Naive thymus-derived CD8-positive, alpha-beta T cell (primary cell): ENCODE data around the gene GDA. TPM values are rescaled to one million over a fixed set of nuclear protein-coding genes. Genes with fewer than 3 reads are reported as not detected.

Experiments
- ATAC-seq, 2 donors: fragments of 150-1000 bp; cut with Tn5 transposase in 1 of 2; sonication (Bioruptor Pico), chemical (Tn5 transposase) in 1 of 2; 1 replicate in 1 of 2; 2 replicates in 1 of 2; pipeline ENCODE4 v1.10.0; 2021; ENCODE audit warnings: mild to moderate bottlenecking in 2 of 2, moderate library complexity in 2 of 2
- POLR2A ChIA-PET: fragments of 350-600 bp; sonication (Branson Sonifier 250); formaldehyde crosslinking; loops from one replicate; lab custom pipeline; 2021; ENCODE audit warnings: antibody characterized with exemption; lab: Charles Lee
- DNase-seq, 10 donors: peaks; one replicate each; pipeline versions ENCODE4 v3.0.0 to v3.0.0-alpha.2; 2020 to 2022
- H3K27ac Mint-ChIP-seq, 10 donors: one replicate each; pipeline ENCODE4 v1.8.0; 2020 to 2022; ENCODE audit warnings: mild to moderate bottlenecking in 10 of 10, mixed read lengths in 10 of 10, moderate library complexity in 4 of 10, inconsistent platforms in 1 of 10
- H3K27me3 Mint-ChIP-seq, 5 donors: one replicate each; pipeline ENCODE4 v1.8.0; 2021 to 2022; ENCODE audit warnings: mixed read lengths in 5 of 5
- H3K36me3 Mint-ChIP-seq, 3 donors: one replicate each; pipeline ENCODE4 v1.8.0; 2020 to 2022; ENCODE audit warnings: mixed read lengths in 3 of 3, mild to moderate bottlenecking in 2 of 3, inconsistent platforms in 1 of 3
- H3K4me1 Mint-ChIP-seq, 4 donors: one replicate each; pipeline ENCODE4 v1.8.0; 2021 to 2022; ENCODE audit warnings: mixed read lengths in 4 of 4
- H3K4me3 Mint-ChIP-seq, 10 donors: one replicate each; pipeline ENCODE4 v1.8.0; 2020 to 2022; ENCODE audit warnings: mild to moderate bottlenecking in 10 of 10, mixed read lengths in 10 of 10, moderate library complexity in 6 of 10, inconsistent platforms in 1 of 10
- H3K9me3 Mint-ChIP-seq, 9 donors: one replicate each; pipeline ENCODE4 v1.8.0; 2020 to 2022; ENCODE audit warnings: mixed read lengths in 9 of 9, mild to moderate bottlenecking in 3 of 9, inconsistent platforms in 1 of 9, moderate library complexity in 1 of 9
- polyA plus RNA-seq, 3 donors: library from polyadenylated mRNA; unstranded; fragments of 300-500 nt; fragmentation: Illumina TruSeq; gene quantifications; one replicate each; pipeline ENCODE4 v1.2.3, GENCODE V29; 2021
- total RNA-seq, 8 experiments: library from RNA in 2 of 8; stranded (reverse) in 2 of 8; gene quantifications; one replicate each; pipeline ENCODE4 v1.2.3 and lab custom pipeline; 2021 to 2026

GDA gene
- total and polyA plus RNA-seq, 5 experiments from 2014 or later, result not detected

DNA sequence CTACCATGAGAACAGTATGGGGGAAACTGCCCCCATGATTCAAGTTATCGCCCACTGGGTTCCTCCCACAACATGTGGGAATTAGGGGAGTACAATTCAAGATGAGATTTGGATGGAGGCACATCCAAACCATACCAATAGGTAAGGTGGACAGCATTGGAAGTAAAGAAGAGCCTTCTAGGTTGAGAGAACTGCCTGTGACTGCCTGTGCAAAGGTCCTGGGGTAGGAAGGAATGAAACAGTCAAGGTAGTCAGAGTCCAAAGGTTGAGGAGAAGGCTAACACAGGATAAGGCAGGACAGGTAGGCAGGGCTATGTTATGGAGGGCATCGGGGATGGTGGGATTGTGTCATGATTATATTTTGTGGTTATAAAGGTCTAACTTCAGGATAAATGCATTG, 6.1 kb downstream of the GDA start:
- DNase-seq (no peak), ATAC-seq (no peak)
- POLR2A ChIA-PET, result no interaction called here
- peak overlapping the region in 1 of 10 donors; percentile 6 for H3K27ac Mint-ChIP-seq
- H3K36me3 Mint-ChIP-seq, result no peaks in the 10 kb centered on the region
- H3K4me3 Mint-ChIP-seq, result no peak overlapping the region
- H3K27me3 Mint-ChIP-seq, result peaks cover 7 to 35% (median 10%) of the 10 kb centered on the region in 5 donors
- peaks cover 0 to 10% (median 0%) of the 10 kb centered on the region in 4 donors for H3K4me1 Mint-ChIP-seq
- H3K9me3 Mint-ChIP-seq, result peaks cover 0 to 20% (median 4%) of the 10 kb centered on the region in 9 donors

DNA sequence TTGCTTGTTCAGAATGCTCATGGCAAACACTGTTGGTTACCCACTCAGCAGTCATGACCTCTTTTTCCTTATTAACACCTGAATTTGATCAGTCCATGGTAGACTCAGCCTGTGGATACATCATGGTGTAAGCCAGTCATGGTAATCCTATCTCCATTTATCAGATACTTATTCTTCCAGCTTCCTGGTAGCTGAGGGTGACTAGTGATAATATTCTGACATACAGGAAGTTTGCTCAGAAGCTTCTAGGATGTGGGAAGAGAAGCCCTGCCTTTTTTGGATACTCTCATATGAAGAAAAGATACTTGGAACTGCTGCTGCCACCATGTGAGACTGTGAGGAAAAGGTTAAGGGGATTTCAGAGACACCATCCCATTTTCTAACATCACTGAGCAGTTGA, 7.3 kb downstream of the GDA start:
- Mint-ChIP-seq H3K4me3 (no peak overlapping the region), H3K9me3 (peaks cover 0 to 20% (median 4%) of the 10 kb centered on the region in 9 donors), H3K36me3 (no peaks in the 10 kb centered on the region), H3K27me3 (peaks cover 0 to 28% (median 3%) of the 10 kb centered on the region in 5 donors), H3K4me1 (peaks cover 0 to 10% (median 0%) of the 10 kb centered on the region in 4 donors), H3K27ac (no peak overlapping the region)
- no peak for ATAC-seq
- no peak for DNase-seq
- POLR2A ChIA-PET, result interaction anchor here (0.7 kb wide), 1 partner anchor 297 kb away, joined by 4 read pairs; no protein-coding TSS in a partner anchor

DNA sequence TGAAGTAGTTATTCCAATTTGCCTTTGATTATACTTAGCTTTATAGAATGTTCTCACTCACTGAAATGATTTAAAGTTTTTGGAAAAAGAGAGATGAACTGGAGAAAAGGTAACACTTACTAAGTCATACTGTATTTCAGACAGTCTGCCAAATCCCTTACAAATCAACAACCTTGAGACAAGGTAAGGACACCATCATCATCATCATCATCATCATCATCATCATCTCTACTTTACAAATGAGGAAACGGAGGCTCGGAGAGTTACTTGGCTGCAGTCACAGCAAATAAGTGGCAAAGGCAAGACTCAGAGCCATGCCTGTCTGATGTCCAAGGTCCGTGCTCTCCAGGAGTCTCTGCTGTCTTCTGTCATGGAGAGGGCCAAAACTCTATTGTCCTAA, 9.4 kb downstream of the GDA start:
- DNase-seq, result no peak
- no peaks in the 10 kb centered on the region for H3K36me3 Mint-ChIP-seq
- no peak for ATAC-seq
- POLR2A ChIA-PET, result no interaction called here
- H3K27me3 Mint-ChIP-seq, result peaks cover 3 to 30% (median 5%) of the 10 kb centered on the region in 5 donors
- H3K27ac Mint-ChIP-seq, result no peak overlapping the region
- H3K4me3 Mint-ChIP-seq, result no peak overlapping the region
- peaks cover 0 to 20% (median 4%) of the 10 kb centered on the region in 9 donors for H3K9me3 Mint-ChIP-seq
- peaks cover 0 to 10% (median 0%) of the 10 kb centered on the region in 4 donors for H3K4me1 Mint-ChIP-seq

GRCh38 chr9:72160446-72161123, 11.3 kb downstream of the GDA start:
- no peak overlapping the region for H3K4me3 Mint-ChIP-seq
- POLR2A ChIA-PET, result no interaction called here
- H3K27me3 Mint-ChIP-seq, result peaks cover 5 to 30% (median 7%) of the 10 kb centered on the region in 5 donors
- H3K27ac Mint-ChIP-seq, result no peak overlapping the region
- no peaks in the 10 kb centered on the region for H3K4me1 Mint-ChIP-seq
- DNase-seq (no peak), ATAC-seq (no peak)
- no peaks in the 10 kb centered on the region for H3K36me3 Mint-ChIP-seq
- peaks cover 0 to 9% (median 0%) of the 10 kb centered on the region in 9 donors for H3K9me3 Mint-ChIP-seq

DNA sequence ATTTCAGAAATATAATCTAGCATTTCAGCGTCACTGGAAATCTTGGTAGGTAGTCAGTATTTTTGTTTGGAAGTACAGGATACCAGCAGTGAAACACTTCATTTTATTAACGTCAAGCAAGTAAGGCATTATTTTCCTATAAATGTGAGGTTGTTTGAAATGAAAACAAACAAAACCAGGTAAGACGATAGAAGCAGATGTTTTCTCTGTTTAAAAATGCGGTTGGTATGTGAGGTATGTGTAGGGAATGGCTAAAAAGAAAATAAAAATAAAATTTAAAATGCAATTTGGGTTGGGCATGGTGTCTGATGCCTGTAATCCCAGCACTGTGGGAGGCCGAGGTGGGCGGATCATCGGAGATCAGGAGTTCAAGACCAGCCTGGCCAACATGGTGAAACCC, 16.1 kb downstream of the GDA start:
- ATAC-seq (no peak), DNase-seq (no peak)
- Mint-ChIP-seq H3K27me3 (peaks cover 4 to 16% (median 7%) of the 10 kb centered on the region in 5 donors), H3K36me3 (no peaks in the 10 kb centered on the region), H3K27ac (no peak overlapping the region), H3K4me1 (no peaks in the 10 kb centered on the region), H3K4me3 (no peak overlapping the region), H3K9me3 (peaks cover 0 to 7% (median 0%) of the 10 kb centered on the region in 9 donors)
- POLR2A ChIA-PET, result no interaction called here

- Mint-ChIP-seq H3K36me3 (no peaks in the 10 kb centered on the region), H3K27ac (no peak overlapping the region), H3K27me3 (peaks cover 4 to 16% (median 8%) of the 10 kb centered on the region in 5 donors), H3K4me3 (no peak overlapping the region), H3K9me3 (peaks cover 0 to 2% (median 0%) of the 10 kb centered on the region in 9 donors), H3K4me1 (no peaks in the 10 kb centered on the region)
- ATAC-seq, result no peak
- POLR2A ChIA-PET, result no interaction called here
- no peak for DNase-seq
These were observed 16.7 kb downstream of the GDA start for GRCh38 chr9:72165821-72166547.

DNA sequence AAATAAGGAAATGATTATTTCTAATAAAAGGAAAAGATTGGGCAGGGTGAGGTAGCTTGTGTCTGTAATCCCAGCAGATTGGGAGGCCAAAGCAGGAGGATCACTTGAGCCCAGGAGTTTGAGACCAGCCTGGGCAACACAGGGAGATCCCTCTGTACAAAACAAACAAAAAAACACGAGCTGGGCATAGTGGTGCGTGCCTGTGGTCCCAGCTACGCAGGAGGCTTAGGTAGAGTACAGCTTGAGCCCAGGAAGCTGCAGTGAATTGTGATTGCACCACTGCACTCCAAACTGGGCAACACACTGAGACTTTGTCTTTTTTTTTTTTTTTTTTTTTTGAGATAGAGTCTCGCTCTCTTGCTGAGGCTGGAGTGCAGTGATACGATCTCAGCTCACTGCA, 18.8 kb downstream of the GDA start:
- Mint-ChIP-seq H3K9me3 (no peaks in the 10 kb centered on the region), H3K36me3 (no peaks in the 10 kb centered on the region), H3K4me3 (no peak overlapping the region), H3K4me1 (no peaks in the 10 kb centered on the region), H3K27ac (peak overlapping the region in 1 of 10 donors; percentile 65), H3K27me3 (peaks cover 3 to 12% (median 5%) of the 10 kb centered on the region in 5 donors)
- no peak for ATAC-seq
- no peak for DNase-seq
- POLR2A ChIA-PET, result no interaction called here

- Mint-ChIP-seq H3K4me1 (no peaks in the 10 kb centered on the region), H3K9me3 (no peaks in the 10 kb centered on the region), H3K27ac (no peak overlapping the region), H3K36me3 (no peaks in the 10 kb centered on the region), H3K4me3 (no peak overlapping the region), H3K27me3 (peaks cover 0 to 12% (median 4%) of the 10 kb centered on the region in 5 donors)
- ATAC-seq, result no peak
- no peak for DNase-seq
- POLR2A ChIA-PET, result no interaction called here
These were observed 19.9 kb downstream of the GDA start for GRCh38 chr9:72169178-72169577.

GRCh38 chr9:72173080-72173479, 23.8 kb downstream of the GDA start:
- Mint-ChIP-seq H3K27ac (no peak overlapping the region), H3K27me3 (peaks cover 0 to 12% (median 10%) of the 10 kb centered on the region in 5 donors)
- no peak for DNase-seq

GRCh38 chr9:72185561-72185960, 36.3 kb downstream of the GDA start:
- ATAC-seq, result no peak
- H3K4me3 Mint-ChIP-seq, result no peak overlapping the region
- H3K4me1 Mint-ChIP-seq, result no peaks in the 10 kb centered on the region
- DNase-seq, result no peak
- H3K27me3 Mint-ChIP-seq, result peaks cover 3 to 9% (median 4%) of the 10 kb centered on the region in 5 donors
- no peaks in the 10 kb centered on the region for H3K36me3 Mint-ChIP-seq
- POLR2A ChIA-PET, result no interaction called here
- no peak overlapping the region for H3K27ac Mint-ChIP-seq
- peaks cover 0 to 5% (median 0%) of the 10 kb centered on the region in 9 donors for H3K9me3 Mint-ChIP-seq

More at GRCh38 chr9:72173080-72173479, 23.8 kb downstream of the GDA start:
- Mint-ChIP-seq H3K4me1 (no peaks in the 10 kb centered on the region), H3K9me3 (no peaks in the 10 kb centered on the region), H3K36me3 (no peaks in the 10 kb centered on the region), H3K4me3 (no peak overlapping the region)
- ATAC-seq, result no peak
- POLR2A ChIA-PET, result no interaction called here

DNA sequence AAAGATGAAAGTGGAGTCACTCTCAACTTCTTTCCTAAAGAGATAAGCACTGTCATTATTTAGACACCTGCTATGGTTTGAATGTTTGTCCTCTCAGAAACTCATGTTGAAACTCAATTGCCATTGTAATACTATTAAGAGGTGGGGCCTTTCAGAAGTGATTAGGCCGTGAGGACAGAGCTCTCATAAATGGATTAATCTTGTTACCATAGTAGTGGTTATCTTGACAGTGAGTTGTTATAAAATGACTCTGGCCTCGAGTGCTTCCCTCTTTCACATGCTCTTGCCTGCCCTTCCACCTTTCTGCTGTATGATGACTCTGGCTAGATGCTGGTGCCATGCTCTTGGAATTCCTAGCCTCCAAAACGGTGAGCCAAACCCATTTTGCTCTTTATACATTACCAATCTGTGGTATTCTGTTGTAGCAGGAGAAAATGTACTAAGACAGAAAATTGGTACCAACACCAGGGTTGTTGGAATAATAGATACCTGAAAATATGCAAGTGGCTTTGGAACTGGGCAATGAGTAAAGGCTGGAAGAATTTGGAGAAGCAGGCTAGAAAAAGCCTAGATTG, 38.0 kb downstream of the GDA start:
- no peak overlapping the region for H3K4me3 Mint-ChIP-seq
- H3K27me3 Mint-ChIP-seq, result peaks cover 3 to 22% (median 7%) of the 10 kb centered on the region in 5 donors
- POLR2A ChIA-PET, result no interaction called here
- DNase-seq, result no peak
- H3K9me3 Mint-ChIP-seq, result peaks cover 0 to 4% (median 0%) of the 10 kb centered on the region in 9 donors
- H3K4me1 Mint-ChIP-seq, result no peaks in the 10 kb centered on the region
- ATAC-seq, result no peak
- no peak overlapping the region for H3K27ac Mint-ChIP-seq
- H3K36me3 Mint-ChIP-seq, result no peaks in the 10 kb centered on the region

GRCh38 chr9:72188232-72188631, 39.0 kb downstream of the GDA start:
- no peak for ATAC-seq
- POLR2A ChIA-PET, result no interaction called here

GRCh38 chr9:72193478-72193881, 44.2 kb downstream of the GDA start:
- no peak overlapping the region for H3K27ac Mint-ChIP-seq
- H3K9me3 Mint-ChIP-seq, result peaks cover 0 to 7% (median 0%) of the 10 kb centered on the region in 9 donors
- H3K4me1 Mint-ChIP-seq, result no peaks in the 10 kb centered on the region
- DNase-seq, result no peak
- peaks cover 2 to 25% (median 17%) of the 10 kb centered on the region in 5 donors for H3K27me3 Mint-ChIP-seq
- no peak for ATAC-seq
- POLR2A ChIA-PET, result no interaction called here
- H3K36me3 Mint-ChIP-seq, result peaks cover 0 to 6% (median 0%) of the 10 kb centered on the region in 3 donors
- no peak overlapping the region for H3K4me3 Mint-ChIP-seq

More at GRCh38 chr9:72188232-72188631, 39.0 kb downstream of the GDA start:
- Mint-ChIP-seq H3K4me1 (no peaks in the 10 kb centered on the region), H3K36me3 (peaks cover 0 to 5% (median 0%) of the 10 kb centered on the region in 3 donors), H3K4me3 (no peak overlapping the region), H3K9me3 (peaks cover 0 to 4% (median 0%) of the 10 kb centered on the region in 9 donors), H3K27me3 (peaks cover 2 to 28% (median 11%) of the 10 kb centered on the region in 5 donors), H3K27ac (no peak overlapping the region)
- no peak for DNase-seq
